Measurements from ENCODE around the gene GLCE. TPM values are rescaled to one million over a fixed set of nuclear protein-coding genes. Genes with fewer than 3 reads are reported as not detected.

GLCE gene
- total RNA-seq, 1 experiment from 2014 or later: 7.5 TPM

GRCh38 chr15:69319384-69320375 is 159.2 kb downstream of the GLCE start:
- CTCF ChIA-PET: interaction anchor here (0.5 kb wide), 1 partner anchor 19 kb away, joined by 3 read pairs; no protein-coding TSS in a partner anchor
- DNase-seq (ENCODE audit: unreplicated experiment): no peak
- intact Hi-C loops (cut with micrococcal nuclease): no loop called here
- no TSS peak for BruUV-seq (replicated peaks)
- no peaks in the 10 kb centered on the region for H3K4me1 Mint-ChIP-seq (ENCODE audit: insufficient read depth, unreplicated experiment)
- TF ChIP-seq CTCF (IDR thresholded peaks at IDR 0.05; ENCODE audit: unreplicated experiment): no peak
- no peaks in the 10 kb centered on the region for H3K27me3 Mint-ChIP-seq (ENCODE audit: insufficient read depth, unreplicated experiment)
- H3K36me3 Mint-ChIP-seq (ENCODE audit: insufficient read depth, unreplicated experiment): peaks cover 1% of the 10 kb centered on the region
- H3K9me3 Mint-ChIP-seq (ENCODE audit: unreplicated experiment): no peaks in the 10 kb centered on the region
- no peak overlapping the region for H3K4me3 Mint-ChIP-seq (ENCODE audit: unreplicated experiment)
- POLR2A ChIA-PET: no interaction called here
- H3K27ac Mint-ChIP-seq (ENCODE audit: low read depth, unreplicated experiment): no peak overlapping the region

- TF ChIP-seq CTCF (IDR thresholded peaks at IDR 0.05; ENCODE audit: unreplicated experiment): no peak
- H3K27ac Mint-ChIP-seq (ENCODE audit: low read depth, unreplicated experiment): no peak overlapping the region
- ChIA-PET POLR2A (no interaction called here), CTCF (no interaction called here)
- H3K4me1 Mint-ChIP-seq (ENCODE audit: insufficient read depth, unreplicated experiment): no peaks in the 10 kb centered on the region
- DNase-seq (ENCODE audit: unreplicated experiment): no peak
- intact Hi-C loops (cut with micrococcal nuclease): no loop called here
- H3K27me3 Mint-ChIP-seq (ENCODE audit: insufficient read depth, unreplicated experiment): no peaks in the 10 kb centered on the region
- H3K4me3 Mint-ChIP-seq (ENCODE audit: unreplicated experiment): no peak overlapping the region
- no TSS peak for BruUV-seq (replicated peaks)
- no peaks in the 10 kb centered on the region for H3K9me3 Mint-ChIP-seq (ENCODE audit: unreplicated experiment)
- no peaks in the 10 kb centered on the region for H3K36me3 Mint-ChIP-seq (ENCODE audit: insufficient read depth, unreplicated experiment)
Measured at GRCh38 chr15:69320977-69321554, 160.6 kb downstream of the GLCE start.

Other genes starting within 250 kb of the GLCE start
- 16.8 and 17.6 TPM in 2 replicates for gene SPESP1, start 230.1 kb upstream of the GLCE start, total RNA-seq (2022)
- 1.4 and 1.8 TPM in 2 replicates for gene NOX5, start 145.9 kb upstream of the GLCE start, total RNA-seq (2022)
- 16.7 and 20.3 TPM in 2 replicates for gene PAQR5, start 138.3 kb downstream of the GLCE start, total RNA-seq (2022)

Measured in MCF 10A (cell line).